Activated CD8-positive, alpha-beta memory T cell treated with anti-CD3 and anti-CD28 coated beads, Interleukin-2, amount 50 U/mL, for 48 hours (primary cell): ENCODE data around the gene SARS2.

ENCODE experiments used
- DNase-seq: peaks from one replicate; pipeline ENCODE4 v3.0.0-alpha.2; 2020

Gene SARS2

GRCh38 chr19:38915329-38916321, 14.9 kb downstream of the SARS2 start:
- no peak for DNase-seq

- DNase-seq, result no peak
Measured at GRCh38 chr19:38913958-38914357, 16.6 kb downstream of the SARS2 start.

GRCh38 chr19:38912600-38913514, 17.7 kb downstream of the SARS2 start:
- no peak for DNase-seq

GRCh38 chr19:38911388-38912001, 19.1 kb downstream of the SARS2 start:
- no peak for DNase-seq

- DNase-seq, result no peak
Measured at GRCh38 chr19:38910488-38910887, 20.1 kb downstream of the SARS2 start.

- no peak for DNase-seq
Measured at GRCh38 chr19:38908911-38909310, 21.7 kb downstream of the SARS2 start.

- no peak for DNase-seq
Measured at GRCh38 chr19:38907670-38908069, 22.9 kb downstream of the SARS2 start.

GRCh38 chr19:38907227-38907626, 23.3 kb downstream of the SARS2 start:
- no peak for DNase-seq

- no peak for DNase-seq
Measured at GRCh38 chr19:38905620-38906019, 24.9 kb downstream of the SARS2 start.

- no peak for DNase-seq
Measured at GRCh38 chr19:38904581-38905539, 25.7 kb downstream of the SARS2 start.

GRCh38 chr19:38901683-38902082, 28.9 kb downstream of the SARS2 start:
- DNase-seq, result no peak

GRCh38 chr19:38900743-38901190, 29.8 kb downstream of the SARS2 start:
- no peak for DNase-seq

- DNase-seq, result no peak
Measured at GRCh38 chr19:38900202-38900629, 30.3 kb downstream of the SARS2 start.

- peak; percentile 97 for DNase-seq
Measured at GRCh38 chr19:38899447-38900201, 30.9 kb downstream of the SARS2 start, which contains the start of the genes NFKBIB and SIRT2. Gene NFKBIB (plus strand): TSS chr19:38899969. CDS start chr19:38900033, 64 bp downstream. Gene SIRT2 (minus strand): TSS chr19:38899618. CDS start chr19:38899521, 97 bp downstream.

GRCh38 chr19:38898788-38899446, 31.6 kb downstream of the SARS2 start:
- DNase-seq, result no peak

GRCh38 chr19:38894968-38895367, 35.6 kb downstream of the SARS2 start:
- no peak for DNase-seq

- no peak for DNase-seq
Measured at GRCh38 chr19:38893341-38893771, 37.2 kb downstream of the SARS2 start.

- DNase-seq, result no peak
Measured at GRCh38 chr19:38892841-38893240, 37.7 kb downstream of the SARS2 start.

- DNase-seq, result no peak
Measured at GRCh38 chr19:38891771-38892170, 38.8 kb downstream of the SARS2 start.

GRCh38 chr19:38890686-38891085, 39.9 kb downstream of the SARS2 start:
- DNase-seq, result no peak
